A673 (cell line): Measurements from ENCODE around the gene FOXQ1.

Experiments
- EZH2 ChIP-seq: fragments of 200-600 bp; sonication (generic); IDR thresholded peaks from 2 replicates; pipeline ENCODE4 v1.6.1; 2017; ENCODE audit warnings: borderline replicate concordance, low read depth, mild to moderate bottlenecking, mixed read lengths, antibody characterized with exemption, low read length; ENCODE audit not compliant: poor library complexity, severe bottlenecking
- TF ChIP-seq, protein P1 (sequence below): fragments of 300-800, 200-600 bp; sonication (generic); conservative IDR thresholded peaks from 2 replicates; pipeline ENCODE4 v1.5.1; 2017; ENCODE audit warnings: low read depth, mild to moderate bottlenecking, antibody characterized with exemption, low read length, moderate library complexity, mixed read lengths

DNA sequence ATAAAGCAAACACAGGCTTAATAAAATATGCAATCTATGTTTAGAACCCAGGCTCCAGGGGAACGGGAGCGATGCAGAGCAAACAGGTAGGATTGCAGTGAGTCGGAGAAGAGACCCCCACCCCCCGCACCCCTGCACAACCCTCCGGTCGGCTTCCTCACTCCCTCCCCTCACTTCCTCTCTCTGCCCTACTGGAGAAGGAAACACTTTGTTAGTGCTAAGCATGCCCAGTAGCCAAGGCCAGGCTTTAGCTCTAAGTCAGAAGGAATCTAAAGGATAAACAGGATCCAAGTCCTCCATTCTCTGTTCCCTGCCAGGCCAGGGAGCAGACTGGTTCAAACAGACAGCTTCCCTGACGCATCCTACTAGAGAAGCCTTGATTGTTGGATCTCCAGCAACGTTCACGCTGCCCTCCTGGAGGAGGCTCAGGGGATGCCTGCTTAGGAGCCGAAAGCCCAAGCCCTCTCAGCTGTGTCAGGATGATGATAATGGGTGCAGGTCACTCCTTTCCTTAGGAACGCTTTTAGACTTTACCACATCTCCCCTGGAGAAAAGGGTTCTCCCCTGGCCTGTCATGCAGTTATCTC, 14.7 kb downstream of the FOXQ1 start:
- TF ChIP-seq, protein P1, sequence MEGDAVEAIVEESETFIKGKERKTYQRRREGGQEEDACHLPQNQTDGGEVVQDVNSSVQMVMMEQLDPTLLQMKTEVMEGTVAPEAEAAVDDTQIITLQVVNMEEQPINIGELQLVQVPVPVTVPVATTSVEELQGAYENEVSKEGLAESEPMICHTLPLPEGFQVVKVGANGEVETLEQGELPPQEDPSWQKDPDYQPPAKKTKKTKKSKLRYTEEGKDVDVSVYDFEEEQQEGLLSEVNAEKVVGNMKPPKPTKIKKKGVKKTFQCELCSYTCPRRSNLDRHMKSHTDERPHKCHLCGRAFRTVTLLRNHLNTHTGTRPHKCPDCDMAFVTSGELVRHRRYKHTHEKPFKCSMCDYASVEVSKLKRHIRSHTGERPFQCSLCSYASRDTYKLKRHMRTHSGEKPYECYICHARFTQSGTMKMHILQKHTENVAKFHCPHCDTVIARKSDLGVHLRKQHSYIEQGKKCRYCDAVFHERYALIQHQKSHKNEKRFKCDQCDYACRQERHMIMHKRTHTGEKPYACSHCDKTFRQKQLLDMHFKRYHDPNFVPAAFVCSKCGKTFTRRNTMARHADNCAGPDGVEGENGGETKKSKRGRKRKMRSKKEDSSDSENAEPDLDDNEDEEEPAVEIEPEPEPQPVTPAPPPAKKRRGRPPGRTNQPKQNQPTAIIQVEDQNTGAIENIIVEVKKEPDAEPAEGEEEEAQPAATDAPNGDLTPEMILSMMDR: no peak
- no peak for TF ChIP-seq EZH2
